ENCODE data around the gene DYNC1LI1. TPM values are rescaled to one million over a fixed set of nuclear protein-coding genes. Genes with fewer than 3 reads are reported as not detected.

The DYNC1LI1 gene
- total and polyA plus RNA-seq, 9 of the 15 experiments (the other 6 are each of a cell fraction or from before 2014, with no cell fraction given), result 21.0 to 85.4 (median 61.3) TPM

DNA sequence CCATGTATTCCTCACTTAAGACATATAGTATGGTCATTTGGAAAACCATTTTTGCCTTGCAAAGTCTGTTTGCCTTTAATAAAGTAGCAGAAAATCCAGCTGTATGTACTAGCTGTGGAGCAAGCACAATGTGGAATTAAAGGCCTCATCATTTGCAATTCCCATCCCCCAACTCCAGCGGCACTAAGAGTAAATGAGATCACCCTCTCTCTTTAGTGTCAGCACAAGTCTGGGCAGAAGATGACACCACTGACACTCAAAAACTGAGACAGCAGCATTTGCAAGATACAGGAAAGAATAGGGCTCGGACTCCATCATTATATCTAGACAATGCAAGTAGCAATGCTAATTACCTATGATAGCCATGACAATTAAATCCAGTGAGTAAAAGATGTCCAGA lies 24.7 kb upstream of the DYNC1LI1 start:
- H3K36me3 ChIP-seq (ENCODE audit: control insufficient read depth, insufficient read depth, low read length), result no peaks in the 10 kb centered on the region
- H3K27ac ChIP-seq (ENCODE audit: extremely low read depth, low read depth, low read length), result no peak overlapping the region
- ATAC-seq, result no peak
- no peak overlapping the region for H3K9ac ChIP-seq (ENCODE audit: insufficient read depth in 1 of 2, low read depth in 2 of 2, low read length in 2 of 2)
- whole genome bisulfite sequencing (ENCODE audit: insufficient coverage, low coverage, missing lambda C conversion rate), result 41% methylated on average over 2 of the region's 2 CpGs
- no peak overlapping the region for H3K4me2 ChIP-seq (ENCODE audit: insufficient read depth, low read length)
- no TSS peak for BruUV-seq (replicated peaks)
- H3K9me1 ChIP-seq (ENCODE audit: control insufficient read depth, insufficient read depth, low read length), result no peaks in the 10 kb centered on the region
- ChIA-PET CTCF (ENCODE audit: low intra/inter-chr PET ratio) (no interaction called here), POLR2A (no interaction called here)
- TF ChIP-seq, protein P1, sequence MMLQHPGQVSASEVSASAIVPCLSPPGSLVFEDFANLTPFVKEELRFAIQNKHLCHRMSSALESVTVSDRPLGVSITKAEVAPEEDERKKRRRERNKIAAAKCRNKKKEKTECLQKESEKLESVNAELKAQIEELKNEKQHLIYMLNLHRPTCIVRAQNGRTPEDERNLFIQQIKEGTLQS (IDR thresholded peaks at IDR 0.05), result 0 out of 2 replicates have a peak, but pooled peaks have one; percentile 33
- TF ChIP-seq, protein P1 (CRISPR knock-in tag; conservative IDR thresholded peaks at IDR 0.05), result no peak
- TF ChIP-seq ZBTB7A (IDR thresholded peaks at IDR 0.05; ENCODE audit: borderline replicate concordance, control insufficient read depth, low read depth, low read length) (no peak), ZNF253 (CRISPR knock-in tag; conservative IDR thresholded peaks at IDR 0.05) (no peak), HDAC3 (IDR thresholded peaks at IDR 0.05; ENCODE audit: borderline replicate concordance, partially characterized antibody) (no peak), NFIX (CRISPR knock-in tag; IDR thresholded peaks at IDR 0.05; ENCODE audit: low read depth) (no peak)
- no peaks in the 10 kb centered on the region for H3K79me2 ChIP-seq (ENCODE audit: control insufficient read depth, insufficient read depth, low read length)
- in situ Hi-C loops (cut with MboI) (no loop called here), intact Hi-C loops (cut with micrococcal nuclease) (loop anchor here (5.0 kb wide), 1 partner anchor 83 kb away; no protein-coding TSS in a partner anchor)
- no peak for DNase-seq (ENCODE audit: extremely low read depth in 1 of 4, low spot score in 3 of 4)
- no peak overlapping the region for H3K4me3 ChIP-seq
- no peak for FAIRE-seq
- peaks cover 28 to 34% of the 10 kb centered on the region in 2 experiments for H3K27me3 ChIP-seq (ENCODE audit: control insufficient read depth in 2 of 2, insufficient read depth in 2 of 2, low read length in 2 of 2)
- H2AFZ ChIP-seq (ENCODE audit: low read depth, low read length), result no peak overlapping the region
- H4K20me1 ChIP-seq (replicated peaks; ENCODE audit: control insufficient read depth, insufficient read depth, low read length), result no peaks in the 10 kb centered on the region
- H3K4me1 ChIP-seq (replicated peaks in 1 of 2; ENCODE audit: control insufficient read depth in 2 of 2, insufficient read depth in 2 of 2, low read length in 2 of 2), result peaks cover 13 to 16% of the 10 kb centered on the region in 2 experiments; a peak in 4 of 5 replicates
- no peaks in the 10 kb centered on the region for H3K9me3 ChIP-seq (replicated peaks; ENCODE audit: control insufficient read depth, insufficient read depth, low read depth, low read length)

Data from K562 (cell line).